ENCODE measurements around the gene ARNT2.

DNA sequence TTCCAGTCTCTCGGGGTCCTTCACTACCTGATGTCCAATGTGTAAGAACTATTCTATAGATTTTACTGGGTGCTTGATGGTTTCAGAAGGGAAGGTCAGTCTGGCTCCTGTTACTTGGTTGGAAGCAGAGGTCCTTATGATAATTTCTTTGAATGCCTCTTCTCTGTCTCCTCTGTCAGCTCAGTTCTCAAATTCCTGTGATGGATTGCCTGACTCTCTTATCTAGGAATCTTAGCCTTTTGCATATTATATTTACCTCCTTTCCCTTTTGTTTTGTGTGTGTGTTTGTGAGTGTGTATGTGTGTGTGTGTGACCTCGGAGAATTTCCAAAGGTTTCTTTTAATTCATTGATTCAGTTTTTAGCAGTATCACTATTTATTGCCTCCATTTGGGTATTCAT is 88.2 kb downstream of the ARNT2 start:
- TF ChIP-seq, protein P1, sequence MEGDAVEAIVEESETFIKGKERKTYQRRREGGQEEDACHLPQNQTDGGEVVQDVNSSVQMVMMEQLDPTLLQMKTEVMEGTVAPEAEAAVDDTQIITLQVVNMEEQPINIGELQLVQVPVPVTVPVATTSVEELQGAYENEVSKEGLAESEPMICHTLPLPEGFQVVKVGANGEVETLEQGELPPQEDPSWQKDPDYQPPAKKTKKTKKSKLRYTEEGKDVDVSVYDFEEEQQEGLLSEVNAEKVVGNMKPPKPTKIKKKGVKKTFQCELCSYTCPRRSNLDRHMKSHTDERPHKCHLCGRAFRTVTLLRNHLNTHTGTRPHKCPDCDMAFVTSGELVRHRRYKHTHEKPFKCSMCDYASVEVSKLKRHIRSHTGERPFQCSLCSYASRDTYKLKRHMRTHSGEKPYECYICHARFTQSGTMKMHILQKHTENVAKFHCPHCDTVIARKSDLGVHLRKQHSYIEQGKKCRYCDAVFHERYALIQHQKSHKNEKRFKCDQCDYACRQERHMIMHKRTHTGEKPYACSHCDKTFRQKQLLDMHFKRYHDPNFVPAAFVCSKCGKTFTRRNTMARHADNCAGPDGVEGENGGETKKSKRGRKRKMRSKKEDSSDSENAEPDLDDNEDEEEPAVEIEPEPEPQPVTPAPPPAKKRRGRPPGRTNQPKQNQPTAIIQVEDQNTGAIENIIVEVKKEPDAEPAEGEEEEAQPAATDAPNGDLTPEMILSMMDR (conservative IDR thresholded peaks at IDR 0.05 in 1 of 2, IDR thresholded peaks at IDR 0.05 in 1 of 2; ENCODE audit: low read depth in 1 of 2, low read length in 2 of 2): no peak
- TF ChIP-seq EZH2 (IDR thresholded peaks at IDR 0.05; ENCODE audit: low read length, missing control alignments): no peak
